Measurements from ENCODE around the gene YES1.

The YES1 gene

DNA sequence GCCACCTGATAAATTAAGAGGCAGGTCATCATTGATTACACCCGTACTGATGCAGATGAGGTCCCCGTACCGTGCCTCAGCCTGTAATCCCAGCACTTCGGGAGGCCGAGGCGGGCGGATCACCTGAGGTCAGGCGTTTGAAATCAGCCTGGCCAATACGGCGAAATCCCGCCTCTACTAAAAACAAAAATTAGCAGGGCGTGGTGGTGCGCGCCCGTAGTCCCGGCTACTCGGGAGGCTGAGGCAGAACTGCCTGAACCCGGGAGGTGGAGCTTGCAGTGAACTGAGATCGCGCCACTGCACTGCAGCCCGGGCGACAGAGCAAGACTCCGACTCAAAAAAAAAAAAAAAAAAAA, 98.9 kb downstream of the YES1 start:
- no peak for DNase-seq (ENCODE audit: low read depth)
- H3K4me3 ChIP-seq (ENCODE audit: low read depth, low read length) = peak overlapping the region; percentile 51
- TF ChIP-seq, protein P1, sequence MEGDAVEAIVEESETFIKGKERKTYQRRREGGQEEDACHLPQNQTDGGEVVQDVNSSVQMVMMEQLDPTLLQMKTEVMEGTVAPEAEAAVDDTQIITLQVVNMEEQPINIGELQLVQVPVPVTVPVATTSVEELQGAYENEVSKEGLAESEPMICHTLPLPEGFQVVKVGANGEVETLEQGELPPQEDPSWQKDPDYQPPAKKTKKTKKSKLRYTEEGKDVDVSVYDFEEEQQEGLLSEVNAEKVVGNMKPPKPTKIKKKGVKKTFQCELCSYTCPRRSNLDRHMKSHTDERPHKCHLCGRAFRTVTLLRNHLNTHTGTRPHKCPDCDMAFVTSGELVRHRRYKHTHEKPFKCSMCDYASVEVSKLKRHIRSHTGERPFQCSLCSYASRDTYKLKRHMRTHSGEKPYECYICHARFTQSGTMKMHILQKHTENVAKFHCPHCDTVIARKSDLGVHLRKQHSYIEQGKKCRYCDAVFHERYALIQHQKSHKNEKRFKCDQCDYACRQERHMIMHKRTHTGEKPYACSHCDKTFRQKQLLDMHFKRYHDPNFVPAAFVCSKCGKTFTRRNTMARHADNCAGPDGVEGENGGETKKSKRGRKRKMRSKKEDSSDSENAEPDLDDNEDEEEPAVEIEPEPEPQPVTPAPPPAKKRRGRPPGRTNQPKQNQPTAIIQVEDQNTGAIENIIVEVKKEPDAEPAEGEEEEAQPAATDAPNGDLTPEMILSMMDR (IDR thresholded peaks at IDR 0.05; ENCODE audit: insufficient read depth, low read depth, low read length, missing control alignments) = no peak

DNA sequence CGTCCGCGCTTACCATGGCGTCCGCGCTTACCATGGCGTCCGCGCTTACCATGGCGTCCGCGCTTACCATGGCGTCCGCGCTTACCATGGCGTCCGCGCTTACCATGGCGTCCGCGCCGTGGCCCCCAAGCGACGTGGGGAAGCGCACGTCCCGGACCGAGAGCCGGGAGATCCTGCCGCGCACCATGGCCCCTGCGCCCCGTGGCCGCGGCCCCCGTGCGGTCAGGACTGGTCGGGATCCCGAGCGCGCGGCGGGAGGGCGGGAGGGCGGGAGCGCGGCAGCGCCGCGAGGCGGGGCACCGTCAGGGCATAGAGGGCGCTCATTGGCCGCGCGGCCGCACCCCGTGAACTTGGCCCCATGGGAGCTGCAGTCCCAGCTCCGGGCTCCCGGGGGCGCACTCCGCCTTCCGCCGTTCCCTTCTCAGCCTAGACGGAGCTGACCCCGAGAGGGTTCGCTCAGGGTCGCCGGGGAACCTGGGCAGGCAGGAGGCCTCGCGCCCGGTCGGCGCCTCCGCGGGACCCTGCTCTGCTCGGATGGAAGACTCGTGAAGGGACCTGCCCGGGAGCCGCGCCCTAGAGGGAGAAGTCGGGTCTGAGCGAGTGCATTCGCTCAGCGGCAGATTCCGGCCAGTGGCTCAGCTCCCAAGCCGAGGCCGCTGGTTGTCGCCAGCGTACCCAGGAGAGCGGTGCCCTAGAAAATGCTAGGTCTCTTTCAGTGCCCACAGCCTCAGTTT, 99.5 kb downstream of the YES1 start, which contains the start of gene ENOSF1:
Gene ENOSF1, minus strand, starts transcription at position 230 of the 734 bp plus-strand sequence. Its CDS starts 43 bp downstream, at position 187.
- DNase-seq (ENCODE audit: low read depth) = peak; percentile 90
- TF ChIP-seq, protein P1 (IDR thresholded peaks at IDR 0.05; ENCODE audit: insufficient read depth, low read depth, low read length, missing control alignments) = peak; percentile 79
- peak within 1 kb of the TSS; percentile 100 for H3K4me3 ChIP-seq (ENCODE audit: low read depth, low read length)

DNA sequence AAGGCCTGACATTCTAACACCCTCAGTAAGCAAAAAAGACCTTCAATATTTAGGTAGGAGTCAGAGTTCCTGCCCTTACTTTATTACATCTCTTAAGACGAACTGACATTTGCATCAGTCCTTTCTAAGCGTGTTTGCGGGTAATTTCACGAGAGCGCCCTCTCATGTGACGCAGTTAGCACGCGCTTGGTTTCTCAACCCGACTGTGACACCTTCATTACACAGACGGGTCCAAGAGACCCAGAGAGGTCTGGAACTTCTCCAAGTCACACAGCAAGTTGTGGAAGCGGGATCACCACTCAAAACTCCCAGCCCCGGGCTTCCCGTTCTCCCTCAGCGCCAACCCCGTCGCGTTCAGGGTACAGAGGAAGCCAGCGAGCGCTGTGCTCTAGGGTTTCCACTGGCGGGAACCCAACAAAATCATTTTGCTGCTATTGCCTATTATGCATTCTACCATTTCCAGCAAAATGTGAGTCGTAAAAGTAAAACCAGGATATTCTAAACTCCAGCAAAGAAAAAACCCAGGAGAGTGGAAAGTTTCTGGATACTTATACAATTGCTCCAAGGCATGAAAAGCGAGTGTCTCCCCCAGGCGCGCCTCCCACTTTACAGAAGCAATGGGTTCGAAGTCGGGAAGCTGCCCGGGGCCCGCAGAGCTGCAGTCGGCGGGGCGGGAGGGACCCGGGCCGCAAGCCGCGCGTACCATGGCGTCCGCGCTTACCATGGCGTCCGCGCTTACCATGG, 100.2 kb downstream of the YES1 start:
- TF ChIP-seq, protein P1 (IDR thresholded peaks at IDR 0.05; ENCODE audit: insufficient read depth, low read depth, low read length, missing control alignments) = peak; percentile 2
- H3K4me3 ChIP-seq (ENCODE audit: low read depth, low read length) = peak overlapping the region; percentile 100
- DNase-seq (ENCODE audit: low read depth) = peak; percentile 88

DNA sequence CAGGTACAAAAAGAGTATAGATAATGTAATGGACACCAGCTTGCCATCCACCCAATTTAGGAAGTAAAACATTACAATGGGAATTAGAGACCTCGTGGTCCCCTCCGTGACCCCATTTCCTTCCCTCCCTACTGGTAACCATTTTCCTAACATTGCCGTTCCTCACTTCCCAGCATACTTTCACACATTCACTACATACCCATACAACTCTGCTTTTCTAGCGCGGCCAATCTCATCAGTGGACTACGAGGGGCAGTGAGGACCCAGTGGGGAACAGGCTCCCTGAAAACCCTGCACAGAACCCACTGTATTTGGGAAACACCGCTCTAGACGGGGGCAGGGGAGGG, 100.8 kb downstream of the YES1 start:
- no peak for DNase-seq (ENCODE audit: low read depth)
- peak overlapping the region; percentile 100 for H3K4me3 ChIP-seq (ENCODE audit: low read depth, low read length)
- TF ChIP-seq, protein P1 (IDR thresholded peaks at IDR 0.05; ENCODE audit: insufficient read depth, low read depth, low read length, missing control alignments) = no peak

DNA sequence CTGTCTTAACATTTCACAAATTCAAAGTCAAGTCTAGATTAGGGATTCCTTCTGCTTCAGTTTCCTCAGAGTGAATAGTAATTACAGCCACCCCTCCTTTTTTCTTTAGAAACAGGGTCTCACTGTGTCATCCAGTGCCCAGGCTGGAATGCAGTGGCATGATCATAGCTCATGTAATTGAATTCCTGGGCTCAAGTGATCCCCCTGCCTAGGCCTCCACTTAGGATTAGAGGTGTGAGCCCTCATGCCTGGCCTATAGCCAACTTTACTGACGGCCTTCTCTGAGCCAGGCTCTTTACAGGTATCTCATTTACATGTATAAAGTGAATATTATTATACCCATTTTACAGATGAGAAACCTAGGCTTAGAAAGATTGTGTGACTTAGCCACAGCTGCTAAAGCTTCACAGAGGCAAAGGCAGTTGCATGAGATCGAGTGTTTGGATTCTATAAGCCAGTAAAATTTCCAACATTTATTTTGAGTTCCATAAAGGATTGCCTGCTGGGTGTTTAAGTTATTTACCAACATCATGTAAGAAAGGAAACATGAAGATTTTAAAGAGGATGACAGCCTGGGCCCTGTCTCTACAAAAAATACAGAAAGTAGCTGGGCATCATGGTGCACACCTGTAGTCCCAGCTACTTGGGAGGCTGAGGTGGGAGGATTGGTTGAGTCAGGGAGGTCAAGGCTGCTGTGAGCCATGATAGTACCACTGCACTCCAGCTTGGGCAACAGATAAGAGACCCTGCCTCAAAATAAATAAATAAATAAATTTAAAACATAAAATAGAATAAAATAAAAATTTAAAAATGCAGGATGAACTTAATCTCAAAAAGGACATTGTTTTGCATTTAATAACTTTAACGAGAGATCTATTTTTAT, 101.4 kb downstream of the YES1 start:
- TF ChIP-seq, protein P1 (IDR thresholded peaks at IDR 0.05; ENCODE audit: insufficient read depth, low read depth, low read length, missing control alignments) = no peak
- peak overlapping the region; percentile 100 for H3K4me3 ChIP-seq (ENCODE audit: low read depth, low read length)
- DNase-seq (ENCODE audit: low read depth) = no peak

DNA sequence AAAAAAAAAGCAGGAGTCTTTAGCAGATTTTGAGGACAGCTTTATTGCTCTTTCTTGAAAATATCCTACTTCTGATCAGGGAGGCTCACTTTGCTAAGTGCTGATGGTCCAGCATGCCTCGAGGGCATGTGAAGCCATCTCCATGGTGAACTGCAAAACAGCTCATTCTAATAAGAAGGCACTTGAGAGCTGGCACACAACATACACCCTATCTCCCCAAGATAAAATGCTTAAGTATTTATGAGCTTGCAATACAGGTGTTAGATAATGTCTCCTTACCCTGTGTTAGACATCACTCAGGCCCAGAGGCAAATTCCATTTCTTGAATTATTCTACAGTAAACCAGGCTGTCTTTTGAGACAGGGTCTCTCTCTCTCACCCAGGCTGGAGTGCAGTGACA, 102.3 kb downstream of the YES1 start:
- no peak for DNase-seq (ENCODE audit: low read depth)
- TF ChIP-seq, protein P1 (IDR thresholded peaks at IDR 0.05; ENCODE audit: insufficient read depth, low read depth, low read length, missing control alignments) = no peak
- H3K4me3 ChIP-seq (ENCODE audit: low read depth, low read length) = no peak overlapping the region
